ENCODE measurements around the gene RPS27.

DNA sequence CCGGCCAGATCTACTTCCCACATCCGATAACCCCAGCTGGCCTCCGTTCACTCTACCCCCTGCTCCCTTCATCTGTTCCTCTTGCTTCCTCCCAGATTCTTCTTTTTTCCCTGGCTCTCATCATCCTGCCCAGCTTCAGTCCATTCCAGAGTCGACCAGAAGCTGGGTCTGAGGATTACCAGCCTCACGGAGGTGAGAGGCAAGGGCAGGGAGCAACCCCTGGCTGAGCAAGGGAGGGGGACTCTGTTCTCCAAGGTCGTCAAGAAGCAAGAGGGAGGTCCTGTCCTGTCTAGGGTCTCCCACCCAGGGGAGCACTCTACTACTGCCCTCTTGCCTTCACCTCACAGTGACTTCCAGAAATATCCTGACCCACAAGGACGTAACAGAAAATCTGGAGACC lies 17.0 kb upstream of the RPS27 start:
- TF ChIP-seq YY1 (IDR thresholded peaks at IDR 0.05; ENCODE audit: insufficient read depth, insufficient read length) (no peak), SUZ12 (IDR thresholded peaks at IDR 0.05; ENCODE audit: extremely low read depth, insufficient read depth, insufficient read length) (no peak), ZNF274 (IDR thresholded peaks at IDR 0.05; ENCODE audit: low read depth, low read length) (no peak)

All from NT2/D1 (cell line).